ENCODE data around the gene FLT1.

The FLT1 gene

DNA sequence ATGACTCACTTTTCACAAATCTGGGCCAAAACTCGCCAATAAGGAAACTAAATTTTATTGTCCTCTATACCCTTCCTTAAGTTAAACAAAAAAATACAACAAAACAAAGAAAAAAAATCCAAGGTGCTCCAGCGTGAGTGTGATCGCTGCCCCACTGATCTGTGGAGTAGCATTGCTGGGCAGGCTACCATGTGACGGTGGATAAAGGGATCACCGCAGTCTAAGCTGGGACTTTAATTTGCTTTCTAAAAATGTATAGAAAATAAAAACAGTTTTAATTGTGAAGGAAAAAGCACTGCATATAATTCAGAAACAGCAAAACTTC lies 92.9 kb downstream of the FLT1 start:
- H3K27ac ChIP-seq (ENCODE audit: extremely low read depth, low read depth, low read length), result no peak overlapping the region

DNA sequence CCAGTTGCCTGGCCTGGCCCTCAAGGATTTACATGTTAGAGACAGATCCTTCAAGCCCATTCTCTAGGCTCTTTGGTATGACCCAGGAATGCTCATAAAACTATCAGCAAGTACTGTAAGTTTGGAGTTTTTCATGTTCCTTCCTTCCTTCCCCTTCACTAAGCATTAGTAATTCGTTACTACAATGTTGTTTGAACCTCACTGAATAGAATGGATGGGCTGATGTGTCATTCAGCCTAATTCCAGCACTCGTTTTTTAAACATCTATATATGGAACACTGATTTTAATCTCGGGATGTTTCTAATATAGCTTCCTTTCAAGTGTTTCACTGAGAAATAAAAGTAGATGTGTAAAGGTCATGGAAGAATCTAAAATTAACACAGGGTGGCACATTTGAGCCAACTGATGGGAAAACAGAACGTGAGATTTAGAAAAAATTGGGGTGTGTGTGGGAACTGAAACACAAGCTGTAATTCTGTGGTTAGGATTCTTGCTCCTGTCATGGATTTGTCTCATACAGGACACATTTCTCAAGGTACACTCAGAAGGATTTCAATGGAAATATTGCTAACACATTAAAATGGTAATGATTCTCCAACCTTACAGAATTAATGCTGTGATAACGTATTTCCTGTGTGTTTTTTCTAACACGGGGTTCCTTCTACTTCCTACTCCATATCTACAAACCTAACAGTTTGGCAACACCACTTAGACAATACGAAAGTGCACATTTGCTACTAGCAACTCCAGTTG lies 93.4 kb downstream of the FLT1 start:
- POLR2A ChIA-PET, result no interaction called here
- CTCF ChIA-PET, result interaction anchor here (0.8 kb wide), 1 partner anchor 240 kb away, joined by 3 read pairs; no protein-coding TSS in a partner anchor
- Histone ChIP-seq H3K36me3 (ENCODE audit: control insufficient read depth in 2 of 2, insufficient read depth in 1 of 2, low read length in 2 of 2) (peaks cover 0 to 18% of the 10 kb centered on the region in 2 experiments; a peak in 1 of 3 replicates), H3K27ac (ENCODE audit: extremely low read depth, low read depth, low read length) (no peak overlapping the region), H3K4me1 (ENCODE audit: control insufficient read depth, insufficient read depth, low read length) (no peaks in the 10 kb centered on the region), H3K9me3 (ENCODE audit: control insufficient read depth, insufficient read depth, low read depth, low read length) (no peaks in the 10 kb centered on the region), H3K4me3 (ENCODE audit: low read depth, low read length) (no peak overlapping the region)
- TF ChIP-seq ZNF19 (tag by site-specific recombination; IDR thresholded peaks at IDR 0.05; ENCODE audit: low read depth) (no peak), ZNF707 (tag by site-specific recombination; IDR thresholded peaks at IDR 0.05) (no peak), ZNF830 (tag by site-specific recombination; IDR thresholded peaks at IDR 0.05; ENCODE audit: low read depth) (no peak), ZNF138 (tag by site-specific recombination; IDR thresholded peaks at IDR 0.05; ENCODE audit: borderline replicate concordance) (no peak), OSR2 (tag by site-specific recombination; IDR thresholded peaks at IDR 0.05) (no peak), ZNF548 (tag by site-specific recombination; IDR thresholded peaks at IDR 0.05) (no peak), ZNF324 (tag by site-specific recombination; IDR thresholded peaks at IDR 0.05) (no peak), ZNF133 (tag by site-specific recombination; IDR thresholded peaks at IDR 0.05) (no peak), ZNF239 (tag by site-specific recombination; IDR thresholded peaks at IDR 0.05) (no peak), ZNF223 (tag by site-specific recombination; IDR thresholded peaks at IDR 0.05) (no peak), ZNF837 (tag by site-specific recombination; IDR thresholded peaks at IDR 0.05) (no peak), ZNF529 (tag by site-specific recombination; IDR thresholded peaks at IDR 0.05; ENCODE audit: insufficient replicate concordance) (no peak)
- TF ChIP-seq, protein P1, sequence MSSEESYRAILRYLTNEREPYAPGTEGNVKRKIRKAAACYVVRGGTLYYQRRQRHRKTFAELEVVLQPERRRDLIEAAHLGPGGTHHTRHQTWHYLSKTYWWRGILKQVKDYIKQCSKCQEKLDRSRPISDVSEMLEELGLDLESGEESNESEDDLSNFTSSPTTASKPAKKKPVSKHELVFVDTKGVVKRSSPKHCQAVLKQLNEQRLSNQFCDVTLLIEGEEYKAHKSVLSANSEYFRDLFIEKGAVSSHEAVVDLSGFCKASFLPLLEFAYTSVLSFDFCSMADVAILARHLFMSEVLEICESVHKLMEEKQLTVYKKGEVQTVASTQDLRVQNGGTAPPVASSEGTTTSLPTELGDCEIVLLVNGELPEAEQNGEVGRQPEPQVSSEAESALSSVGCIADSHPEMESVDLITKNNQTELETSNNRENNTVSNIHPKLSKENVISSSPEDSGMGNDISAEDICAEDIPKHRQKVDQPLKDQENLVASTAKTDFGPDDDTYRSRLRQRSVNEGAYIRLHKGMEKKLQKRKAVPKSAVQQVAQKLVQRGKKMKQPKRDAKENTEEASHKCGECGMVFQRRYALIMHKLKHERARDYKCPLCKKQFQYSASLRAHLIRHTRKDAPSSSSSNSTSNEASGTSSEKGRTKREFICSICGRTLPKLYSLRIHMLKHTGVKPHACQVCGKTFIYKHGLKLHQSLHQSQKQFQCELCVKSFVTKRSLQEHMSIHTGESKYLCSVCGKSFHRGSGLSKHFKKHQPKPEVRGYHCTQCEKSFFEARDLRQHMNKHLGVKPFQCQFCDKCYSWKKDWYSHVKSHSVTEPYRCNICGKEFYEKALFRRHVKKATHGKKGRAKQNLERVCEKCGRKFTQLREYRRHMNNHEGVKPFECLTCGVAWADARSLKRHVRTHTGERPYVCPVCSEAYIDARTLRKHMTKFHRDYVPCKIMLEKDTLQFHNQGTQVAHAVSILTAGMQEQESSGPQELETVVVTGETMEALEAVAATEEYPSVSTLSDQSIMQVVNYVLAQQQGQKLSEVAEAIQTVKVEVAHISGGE (tag by site-specific recombination; conservative IDR thresholded peaks at IDR 0.05; ENCODE audit: low read depth), result no peak
- TF ChIP-seq, protein P2, sequence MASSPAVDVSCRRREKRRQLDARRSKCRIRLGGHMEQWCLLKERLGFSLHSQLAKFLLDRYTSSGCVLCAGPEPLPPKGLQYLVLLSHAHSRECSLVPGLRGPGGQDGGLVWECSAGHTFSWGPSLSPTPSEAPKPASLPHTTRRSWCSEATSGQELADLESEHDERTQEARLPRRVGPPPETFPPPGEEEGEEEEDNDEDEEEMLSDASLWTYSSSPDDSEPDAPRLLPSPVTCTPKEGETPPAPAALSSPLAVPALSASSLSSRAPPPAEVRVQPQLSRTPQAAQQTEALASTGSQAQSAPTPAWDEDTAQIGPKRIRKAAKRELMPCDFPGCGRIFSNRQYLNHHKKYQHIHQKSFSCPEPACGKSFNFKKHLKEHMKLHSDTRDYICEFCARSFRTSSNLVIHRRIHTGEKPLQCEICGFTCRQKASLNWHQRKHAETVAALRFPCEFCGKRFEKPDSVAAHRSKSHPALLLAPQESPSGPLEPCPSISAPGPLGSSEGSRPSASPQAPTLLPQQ (tag by site-specific recombination; IDR thresholded peaks at IDR 0.05), result no peak
- TF ChIP-seq, protein P3, sequence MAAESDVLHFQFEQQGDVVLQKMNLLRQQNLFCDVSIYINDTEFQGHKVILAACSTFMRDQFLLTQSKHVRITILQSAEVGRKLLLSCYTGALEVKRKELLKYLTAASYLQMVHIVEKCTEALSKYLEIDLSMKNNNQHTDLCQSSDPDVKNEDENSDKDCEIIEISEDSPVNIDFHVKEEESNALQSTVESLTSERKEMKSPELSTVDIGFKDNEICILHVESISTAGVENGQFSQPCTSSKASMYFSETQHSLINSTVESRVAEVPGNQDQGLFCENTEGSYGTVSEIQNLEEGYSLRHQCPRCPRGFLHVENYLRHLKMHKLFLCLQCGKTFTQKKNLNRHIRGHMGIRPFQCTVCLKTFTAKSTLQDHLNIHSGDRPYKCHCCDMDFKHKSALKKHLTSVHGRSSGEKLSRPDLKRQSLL (tag by site-specific recombination; IDR thresholded peaks at IDR 0.05), result no peak
- TF ChIP-seq, protein P4, sequence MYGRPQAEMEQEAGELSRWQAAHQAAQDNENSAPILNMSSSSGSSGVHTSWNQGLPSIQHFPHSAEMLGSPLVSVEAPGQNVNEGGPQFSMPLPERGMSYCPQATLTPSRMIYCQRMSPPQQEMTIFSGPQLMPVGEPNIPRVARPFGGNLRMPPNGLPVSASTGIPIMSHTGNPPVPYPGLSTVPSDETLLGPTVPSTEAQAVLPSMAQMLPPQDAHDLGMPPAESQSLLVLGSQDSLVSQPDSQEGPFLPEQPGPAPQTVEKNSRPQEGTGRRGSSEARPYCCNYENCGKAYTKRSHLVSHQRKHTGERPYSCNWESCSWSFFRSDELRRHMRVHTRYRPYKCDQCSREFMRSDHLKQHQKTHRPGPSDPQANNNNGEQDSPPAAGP (tag by site-specific recombination; IDR thresholded peaks at IDR 0.05), result no peak

More for the DNA sequence above, 92.9 kb downstream of the FLT1 start:
- ChIA-PET CTCF (interaction anchor here (0.8 kb wide), 1 partner anchor 239 kb away, joined by 3 read pairs; no protein-coding TSS in a partner anchor), POLR2A (no interaction called here)
- peaks cover 0 to 13% of the 10 kb centered on the region in 2 experiments; a peak in 1 of 3 replicates for H3K36me3 ChIP-seq (ENCODE audit: control insufficient read depth in 2 of 2, insufficient read depth in 1 of 2, low read length in 2 of 2)
- no peak for TF ChIP-seq PRDM1 (tag by site-specific recombination; IDR thresholded peaks at IDR 0.05)
- H3K9me3 ChIP-seq (ENCODE audit: control insufficient read depth, insufficient read depth, low read depth, low read length), result no peaks in the 10 kb centered on the region
- H3K4me3 ChIP-seq (ENCODE audit: low read depth, low read length), result no peak overlapping the region
- H3K4me1 ChIP-seq (ENCODE audit: control insufficient read depth, insufficient read depth, low read length), result no peaks in the 10 kb centered on the region
